Chondrocyte (in vitro differentiated cells): Measurements from ENCODE around the gene ULK4. TPM values are rescaled to one million over a fixed set of nuclear protein-coding genes. Genes with fewer than 3 reads are reported as not detected.
"Not testable (repeated sequence)": the region's sequence is repeated elsewhere in the genome, so short reads cannot be mapped to it uniquely, and the experiment has no call there.

ENCODE experiments used
- DNase-seq: peaks from one replicate; pipeline ENCODE4 v3.0.0; 2021; ENCODE audit warnings: mixed read lengths, low spot score
- H3K27ac Mint-ChIP-seq: one replicate; pipeline ENCODE4 v1.8.0; 2021; ENCODE audit warnings: mild to moderate bottlenecking, moderate library complexity, mixed read lengths; ENCODE audit not compliant: unreplicated experiment
- H3K27me3 Mint-ChIP-seq: 2 replicates; pipeline ENCODE4 v1.8.0; 2021; ENCODE audit warnings: low read depth, mixed read lengths
- H3K36me3 Mint-ChIP-seq: 2 replicates; pipeline ENCODE4 v1.8.0; 2021; ENCODE audit warnings: low read depth, mixed read lengths
- H3K4me1 Mint-ChIP-seq: 2 replicates; pipeline ENCODE4 v1.8.0; 2021; ENCODE audit warnings: low read depth, mild to moderate bottlenecking, mixed read lengths
- H3K4me3 Mint-ChIP-seq: one replicate; pipeline ENCODE4 v1.8.0; 2021; ENCODE audit warnings: mild to moderate bottlenecking, moderate library complexity, mixed read lengths; ENCODE audit not compliant: unreplicated experiment
- H3K9me3 Mint-ChIP-seq: 2 replicates; pipeline ENCODE4 v1.8.0; 2021; ENCODE audit warnings: low read depth, mixed read lengths
- total RNA-seq: library from RNA; stranded (reverse); gene quantifications from 3 replicates; pipeline ENCODE4 v1.2.1, GENCODE V29; 2021
- TF ChIP-seq, protein P1 (sequence below): fragments of 200-600 bp; sonication (generic); IDR thresholded peaks from 2 replicates; pipeline ENCODE4 v1.5.0; 2021; ENCODE audit warnings: antibody characterized with exemption, mild to moderate bottlenecking, moderate library complexity

The ULK4 gene
- total RNA-seq, 1 donor from 2014 or later, result 9.1 TPM

DNA sequence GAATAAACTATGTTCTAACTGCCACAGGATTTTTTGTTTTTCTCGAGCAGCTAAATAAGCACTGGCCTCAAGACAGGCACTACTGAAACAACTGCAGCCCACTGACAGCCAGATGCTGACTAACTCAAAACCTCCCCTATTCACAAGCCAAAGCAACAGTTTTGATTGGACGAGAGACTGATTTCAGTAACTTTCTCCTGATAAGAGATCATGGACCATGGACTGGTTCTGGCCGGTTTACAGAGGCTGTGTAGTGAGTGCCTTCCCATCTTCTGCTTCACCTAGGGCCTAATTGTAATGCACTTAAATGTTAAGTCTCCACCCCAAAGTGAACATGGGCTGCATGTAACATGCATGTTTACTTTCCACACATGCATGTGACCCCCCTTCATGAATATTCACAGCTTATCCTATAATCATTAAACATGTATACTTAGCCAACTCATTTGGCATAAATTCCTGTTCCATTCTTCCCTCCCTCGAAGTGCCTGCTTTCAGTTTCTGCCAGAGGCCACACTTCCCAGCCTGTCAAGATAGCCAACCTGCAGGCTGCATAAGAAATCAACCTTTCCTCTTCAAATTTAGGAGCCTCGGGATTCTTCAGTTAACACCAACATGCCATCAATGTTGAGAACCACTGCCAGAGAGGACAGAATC lies 108.2 kb downstream of the ULK4 start:
- TF ChIP-seq, protein P1, sequence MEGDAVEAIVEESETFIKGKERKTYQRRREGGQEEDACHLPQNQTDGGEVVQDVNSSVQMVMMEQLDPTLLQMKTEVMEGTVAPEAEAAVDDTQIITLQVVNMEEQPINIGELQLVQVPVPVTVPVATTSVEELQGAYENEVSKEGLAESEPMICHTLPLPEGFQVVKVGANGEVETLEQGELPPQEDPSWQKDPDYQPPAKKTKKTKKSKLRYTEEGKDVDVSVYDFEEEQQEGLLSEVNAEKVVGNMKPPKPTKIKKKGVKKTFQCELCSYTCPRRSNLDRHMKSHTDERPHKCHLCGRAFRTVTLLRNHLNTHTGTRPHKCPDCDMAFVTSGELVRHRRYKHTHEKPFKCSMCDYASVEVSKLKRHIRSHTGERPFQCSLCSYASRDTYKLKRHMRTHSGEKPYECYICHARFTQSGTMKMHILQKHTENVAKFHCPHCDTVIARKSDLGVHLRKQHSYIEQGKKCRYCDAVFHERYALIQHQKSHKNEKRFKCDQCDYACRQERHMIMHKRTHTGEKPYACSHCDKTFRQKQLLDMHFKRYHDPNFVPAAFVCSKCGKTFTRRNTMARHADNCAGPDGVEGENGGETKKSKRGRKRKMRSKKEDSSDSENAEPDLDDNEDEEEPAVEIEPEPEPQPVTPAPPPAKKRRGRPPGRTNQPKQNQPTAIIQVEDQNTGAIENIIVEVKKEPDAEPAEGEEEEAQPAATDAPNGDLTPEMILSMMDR, result no peak
- DNase-seq, result no peak
- H3K4me3 Mint-ChIP-seq, result no peak overlapping the region
- H3K4me1 Mint-ChIP-seq, result no peaks in the 10 kb centered on the region
- H3K27me3 Mint-ChIP-seq, result no peaks in the 10 kb centered on the region
- no peaks in the 10 kb centered on the region for H3K9me3 Mint-ChIP-seq
- no peak overlapping the region for H3K27ac Mint-ChIP-seq
- H3K36me3 Mint-ChIP-seq, result peaks cover 1% of the 10 kb centered on the region

DNA sequence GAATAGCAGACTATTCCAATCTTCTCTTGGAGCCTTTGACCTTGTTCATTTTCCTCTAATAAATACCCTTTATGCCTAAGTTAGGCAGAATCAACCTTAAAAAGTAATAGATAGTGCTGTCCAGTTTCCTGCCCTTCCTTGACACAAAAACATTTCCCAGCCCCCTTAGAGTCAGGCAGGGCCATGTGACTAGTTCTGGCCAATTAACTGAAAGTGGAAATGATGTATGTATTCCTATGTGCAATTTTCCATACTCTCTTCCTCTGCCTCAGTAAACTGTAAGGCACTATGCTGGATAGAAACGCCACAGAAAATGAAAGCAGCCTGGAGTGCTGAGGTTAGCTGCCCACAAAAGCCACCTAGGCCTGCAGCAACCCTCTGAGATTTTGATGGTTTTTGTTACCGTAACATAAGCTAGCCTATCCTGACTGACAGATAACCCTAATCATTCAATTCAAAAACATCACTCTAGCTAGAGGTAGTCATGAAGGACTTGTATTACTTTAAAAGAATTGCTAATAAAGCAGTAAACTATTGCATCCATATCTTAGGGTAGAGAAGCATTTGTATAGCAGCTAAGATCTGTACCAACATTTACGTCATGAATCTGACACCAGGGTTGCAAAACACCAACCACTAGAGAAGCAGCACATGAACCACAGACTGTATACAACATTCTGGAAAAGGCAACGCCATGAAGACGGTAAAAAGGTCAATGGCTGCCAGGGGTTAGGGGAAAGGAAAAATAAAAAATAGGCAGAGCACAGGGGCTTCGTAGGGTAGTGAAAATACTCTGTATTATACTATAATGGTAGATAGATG lies 112.9 kb downstream of the ULK4 start:
- Mint-ChIP-seq H3K36me3 (no peaks in the 10 kb centered on the region), H3K4me3 (no peak overlapping the region), H3K27me3 (no peaks in the 10 kb centered on the region), H3K27ac (no peak overlapping the region), H3K4me1 (no peaks in the 10 kb centered on the region), H3K9me3 (no peaks in the 10 kb centered on the region)
- TF ChIP-seq, protein P1, result no peak
- no peak for DNase-seq

DNA sequence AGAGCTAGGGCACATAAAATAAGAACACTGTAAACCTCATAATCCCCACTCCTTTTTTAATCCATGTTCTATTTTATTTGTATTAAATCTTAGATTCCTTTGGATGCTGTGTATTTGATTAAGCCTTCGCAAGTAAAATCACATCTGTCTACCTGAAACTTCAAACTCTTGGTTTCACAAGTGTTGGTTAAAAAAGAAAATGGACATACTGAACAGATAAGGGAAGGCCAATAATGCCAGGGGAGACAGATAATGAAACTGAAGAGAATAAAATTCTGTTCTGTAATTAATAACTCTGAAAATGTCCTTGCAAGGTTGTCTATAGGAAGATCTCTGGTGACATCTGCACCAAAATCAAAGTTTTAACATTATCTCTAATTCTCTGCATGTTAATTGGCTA lies 114.2 kb downstream of the ULK4 start:
- TF ChIP-seq, protein P1, result no peak
- H3K9me3 Mint-ChIP-seq, result peaks cover 5% of the 10 kb centered on the region
- no peak overlapping the region for H3K27ac Mint-ChIP-seq
- H3K4me3 Mint-ChIP-seq, result no peak overlapping the region
- no peaks in the 10 kb centered on the region for H3K4me1 Mint-ChIP-seq
- no peak for DNase-seq
- H3K27me3 Mint-ChIP-seq, result no peaks in the 10 kb centered on the region
- peaks cover under 1% of the 10 kb centered on the region for H3K36me3 Mint-ChIP-seq

- H3K36me3 Mint-ChIP-seq, result peaks cover 5% of the 10 kb centered on the region
- TF ChIP-seq, protein P1, result no peak
- peaks cover 12% of the 10 kb centered on the region for H3K9me3 Mint-ChIP-seq
- H3K27me3 Mint-ChIP-seq, result no peaks in the 10 kb centered on the region
- no peak overlapping the region for H3K27ac Mint-ChIP-seq
- no peak for DNase-seq
- H3K4me3 Mint-ChIP-seq, result no peak overlapping the region
- no peaks in the 10 kb centered on the region for H3K4me1 Mint-ChIP-seq
These were observed 115.1 kb downstream of the ULK4 start for GRCh38 chr3:41846850-41847249.

GRCh38 chr3:41845826-41846225 lies 116.1 kb downstream of the ULK4 start:
- Mint-ChIP-seq H3K27ac (no peak overlapping the region), H3K4me3 (no peak overlapping the region), H3K4me1 (no peaks in the 10 kb centered on the region), H3K27me3 (no peaks in the 10 kb centered on the region), H3K36me3 (peaks cover 5% of the 10 kb centered on the region), H3K9me3 (peaks cover 14% of the 10 kb centered on the region)
- DNase-seq, result no peak
- TF ChIP-seq, protein P1, result no peak

- not testable (repeated sequence) for H3K4me1 Mint-ChIP-seq, H3K27ac Mint-ChIP-seq, H3K4me3 Mint-ChIP-seq, H3K27me3 Mint-ChIP-seq, DNase-seq, H3K36me3 Mint-ChIP-seq
- peaks cover 14% of the 10 kb centered on the region for H3K9me3 Mint-ChIP-seq
These were observed 117.6 kb downstream of the ULK4 start for GRCh38 chr3:41844256-41844655.

DNA sequence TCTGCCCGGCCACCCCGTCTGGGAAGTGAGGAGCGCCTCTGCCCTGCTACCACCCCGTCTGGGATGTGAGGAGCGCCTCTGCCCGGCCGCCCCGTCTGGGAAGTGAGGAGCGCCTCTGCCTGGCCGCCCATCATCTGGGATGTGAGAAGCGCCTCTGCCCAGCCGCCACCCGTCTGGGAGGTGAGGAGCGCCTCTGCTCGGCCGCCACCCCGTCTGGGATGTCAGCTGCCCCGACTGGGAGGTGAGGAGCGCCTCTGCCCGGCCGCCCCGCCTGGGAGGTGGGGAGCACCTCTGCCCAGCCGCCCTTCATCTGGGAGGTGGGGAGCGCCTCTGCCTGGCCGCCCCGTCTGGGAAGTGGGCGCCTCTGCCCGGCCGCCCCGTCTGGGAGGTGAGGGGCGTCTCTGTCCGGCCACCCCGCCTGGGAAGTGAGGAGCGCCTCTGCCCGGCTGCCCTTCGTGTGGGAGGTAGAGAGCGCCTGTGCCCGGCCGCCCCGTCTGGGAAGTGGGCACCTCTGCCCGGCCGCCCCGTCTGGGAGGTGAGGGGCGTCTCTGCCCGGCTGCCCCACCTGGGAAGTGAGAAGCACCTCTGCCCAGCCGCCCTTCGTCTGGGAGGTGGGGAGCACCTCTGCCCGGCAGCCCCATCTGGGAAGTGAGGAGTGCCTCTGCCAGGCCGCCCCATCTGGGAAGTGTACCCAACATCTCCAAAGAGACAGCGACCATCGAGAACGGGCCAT lies 120.8 kb downstream of the ULK4 start:
- H3K27ac Mint-ChIP-seq, H3K27me3 Mint-ChIP-seq, H3K4me1 Mint-ChIP-seq, DNase-seq, H3K4me3 Mint-ChIP-seq, H3K36me3 Mint-ChIP-seq: not testable (repeated sequence)
- H3K9me3 Mint-ChIP-seq, result peaks cover 14% of the 10 kb centered on the region
